ENCODE measurements around the gene PLK2. TPM values are rescaled to one million over a fixed set of nuclear protein-coding genes. Genes with fewer than 3 reads are reported as not detected.
A peak's percentile ranks its signal among the peaks of the same experiment; 100 is the strongest.

Gene PLK2
- total RNA-seq, 2 donors from 2014 or later: 9.7 to 16.4 TPM

DNA sequence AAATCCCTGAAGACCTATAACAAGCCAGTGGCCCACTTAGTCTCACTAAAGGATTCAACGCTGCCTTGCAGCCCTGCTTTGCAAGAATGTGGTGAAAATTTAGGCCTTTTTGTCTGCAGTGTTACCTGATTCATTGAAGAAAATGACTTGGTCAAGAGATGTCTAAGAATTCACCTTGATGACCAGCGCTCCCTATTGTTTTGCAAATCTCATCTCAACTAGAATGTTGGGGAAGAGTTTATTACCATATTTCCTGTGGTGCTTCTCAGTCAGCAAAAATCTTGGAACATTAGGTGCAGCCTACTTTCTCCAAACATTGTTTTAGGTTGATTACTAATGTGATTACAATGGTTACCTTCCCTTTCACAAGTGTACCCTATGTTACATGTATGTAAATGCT lies 53.5 kb downstream of the PLK2 start:
- Histone ChIP-seq H3K4me3 (ENCODE audit: low read length) (no peak overlapping the region), H3K4me1 (ENCODE audit: control insufficient read depth, insufficient read depth, low read length) (no peaks in the 10 kb centered on the region), H3K9ac (ENCODE audit: extremely low read depth, low read length, poor library complexity, severe bottlenecking) (no peak overlapping the region), H3K27me3 (ENCODE audit: control insufficient read depth, insufficient read depth, low read length, poor library complexity, severe bottlenecking) (no peaks in the 10 kb centered on the region), H3K36me3 (ENCODE audit: control insufficient read depth, insufficient read depth, low read length) (no peaks in the 10 kb centered on the region), H3K27ac (ENCODE audit: low read depth, low read length) (no peak overlapping the region), H3K9me3 (ENCODE audit: control insufficient read depth, low read length) (no peaks in the 10 kb centered on the region)
- Mint-ChIP-seq H3K9me3 (no peaks in the 10 kb centered on the region), H3K36me3 (ENCODE audit: low read depth) (no peaks in the 10 kb centered on the region), H3K4me1 (peaks cover 19% of the 10 kb centered on the region), H3K4me3 (no peak overlapping the region), H3K27ac (no peak overlapping the region), H3K27me3 (ENCODE audit: insufficient read depth) (no peaks in the 10 kb centered on the region)
- no peak for TF ChIP-seq CTCF (conservative IDR thresholded peaks at IDR 0.05)
- DNase-seq: peak; percentile 51
- WGBS, 2 experiments (ENCODE audit: insufficient coverage in 1 of 2, insufficient read length in 1 of 2): 50 to 59% methylated on average over 2 of the region's 2 CpGs

GRCh38 chr5:58405175-58405574 lies 54.7 kb downstream of the PLK2 start:
- Mint-ChIP-seq H3K27ac (no peak overlapping the region), H3K36me3 (ENCODE audit: low read depth) (no peaks in the 10 kb centered on the region), H3K9me3 (no peaks in the 10 kb centered on the region), H3K4me1 (peaks cover 17% of the 10 kb centered on the region), H3K4me3 (no peak overlapping the region), H3K27me3 (ENCODE audit: insufficient read depth) (no peaks in the 10 kb centered on the region)
- Histone ChIP-seq H3K27me3 (ENCODE audit: control insufficient read depth, insufficient read depth, low read length, poor library complexity, severe bottlenecking) (no peaks in the 10 kb centered on the region), H3K4me3 (ENCODE audit: low read length) (no peak overlapping the region), H3K4me1 (ENCODE audit: control insufficient read depth, insufficient read depth, low read length) (no peaks in the 10 kb centered on the region), H3K27ac (ENCODE audit: low read depth, low read length) (no peak overlapping the region), H3K9me3 (ENCODE audit: control insufficient read depth, low read length) (no peaks in the 10 kb centered on the region), H3K9ac (ENCODE audit: extremely low read depth, low read length, poor library complexity, severe bottlenecking) (no peak overlapping the region), H3K36me3 (ENCODE audit: control insufficient read depth, insufficient read depth, low read length) (no peaks in the 10 kb centered on the region)
- DNase-seq: no peak
- TF ChIP-seq CTCF (conservative IDR thresholded peaks at IDR 0.05): no peak
- 0 to 40% methylated on average over 1 to 2 of the region's 2 CpGs for WGBS, 2 experiments (ENCODE audit: insufficient coverage in 1 of 2, insufficient read length in 1 of 2)

GRCh38 chr5:58404734-58405133 lies 55.2 kb downstream of the PLK2 start:
- H3K36me3 ChIP-seq (ENCODE audit: control insufficient read depth, insufficient read depth, low read length): no peaks in the 10 kb centered on the region
- no peaks in the 10 kb centered on the region for H3K4me1 ChIP-seq (ENCODE audit: control insufficient read depth, insufficient read depth, low read length)
- H3K9ac ChIP-seq (ENCODE audit: extremely low read depth, low read length, poor library complexity, severe bottlenecking): no peak overlapping the region
- DNase-seq: no peak
- H3K27me3 Mint-ChIP-seq (ENCODE audit: insufficient read depth): no peaks in the 10 kb centered on the region
- 92 to 98% methylated on average over 3 of the region's 3 CpGs for WGBS, 2 experiments (ENCODE audit: insufficient coverage in 1 of 2, insufficient read length in 1 of 2)
- no peaks in the 10 kb centered on the region for H3K9me3 Mint-ChIP-seq
- no peaks in the 10 kb centered on the region for H3K27me3 ChIP-seq (ENCODE audit: control insufficient read depth, insufficient read depth, low read length, poor library complexity, severe bottlenecking)
- H3K9me3 ChIP-seq (ENCODE audit: control insufficient read depth, low read length): no peaks in the 10 kb centered on the region
- H3K36me3 Mint-ChIP-seq (ENCODE audit: low read depth): no peaks in the 10 kb centered on the region
- H3K4me3 Mint-ChIP-seq: no peak overlapping the region
- H3K4me1 Mint-ChIP-seq: peaks cover 16% of the 10 kb centered on the region
- no peak overlapping the region for H3K27ac Mint-ChIP-seq
- TF ChIP-seq CTCF (conservative IDR thresholded peaks at IDR 0.05): no peak
- no peak overlapping the region for H3K27ac ChIP-seq (ENCODE audit: low read depth, low read length)
- H3K4me3 ChIP-seq (ENCODE audit: low read length): no peak overlapping the region

Other genes starting within 250 kb of the PLK2 start
- gene GAPT, start 31.3 kb upstream of the PLK2 start, total RNA-seq: 1 to 10 TPM in 1 of 2 donors, under 1 TPM in 1; 0.13 to 1.9 TPM
- gene RAB3C, start 123.0 kb upstream of the PLK2 start, total RNA-seq: 10 to 100 TPM in 1 of 2 donors, 1 to 10 TPM in 1; 5.8 to 15.1 TPM